ENCODE data around the gene RCBTB2.

Gene RCBTB2

DNA sequence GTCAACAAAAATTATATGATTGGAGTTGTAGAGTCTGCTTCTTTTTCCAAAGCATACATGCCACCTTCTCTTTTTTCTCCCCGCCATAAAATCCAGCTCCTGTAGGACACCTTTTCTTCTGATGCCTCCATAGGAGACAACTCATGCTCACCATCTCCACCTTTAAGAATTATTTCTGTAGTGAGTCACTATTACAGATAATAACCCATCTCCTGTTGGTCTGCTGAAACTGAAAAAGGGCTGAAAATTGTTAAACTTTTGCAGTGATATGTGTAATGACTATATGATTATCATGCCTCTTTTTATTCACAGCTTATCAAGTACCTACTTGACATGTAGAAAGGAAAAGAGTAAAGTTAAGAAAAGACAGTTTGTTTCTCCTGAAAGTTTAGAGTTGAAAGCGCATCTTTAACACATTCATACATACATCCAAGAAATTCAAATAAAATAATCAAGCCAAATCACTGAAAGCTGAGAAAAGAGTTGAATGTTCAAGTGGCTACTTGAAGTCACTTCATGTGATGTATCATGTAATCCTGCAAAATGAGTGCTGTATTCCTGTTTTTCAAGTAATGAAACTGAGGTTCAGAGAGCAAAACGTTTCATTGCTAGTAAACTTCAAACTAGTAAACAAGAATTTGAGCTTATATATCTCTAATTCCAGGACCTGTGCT, 84.5 kb downstream of the RCBTB2 start:
- DNase-seq (ENCODE audit: low spot score) = no peak

DNA sequence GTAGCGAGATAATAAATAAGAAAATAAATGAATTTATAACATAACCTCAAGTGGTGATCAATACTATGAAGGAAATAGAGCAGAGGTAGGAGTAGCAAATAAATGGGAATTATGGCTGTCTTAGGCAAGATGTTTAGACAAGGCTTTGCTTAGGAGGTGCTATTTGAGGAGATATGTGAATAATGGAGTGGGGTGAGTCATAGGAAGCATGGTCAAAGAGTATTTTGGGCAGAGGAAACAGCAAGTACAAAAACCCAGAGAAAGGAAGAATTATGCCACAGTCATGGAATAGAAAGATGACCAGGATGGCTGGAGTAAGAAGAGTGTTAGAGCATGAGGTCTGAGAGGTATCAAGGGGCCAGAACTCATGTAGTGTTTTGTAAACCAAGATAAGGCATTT, 86.4 kb downstream of the RCBTB2 start:
- DNase-seq (ENCODE audit: low spot score) = no peak

DNA sequence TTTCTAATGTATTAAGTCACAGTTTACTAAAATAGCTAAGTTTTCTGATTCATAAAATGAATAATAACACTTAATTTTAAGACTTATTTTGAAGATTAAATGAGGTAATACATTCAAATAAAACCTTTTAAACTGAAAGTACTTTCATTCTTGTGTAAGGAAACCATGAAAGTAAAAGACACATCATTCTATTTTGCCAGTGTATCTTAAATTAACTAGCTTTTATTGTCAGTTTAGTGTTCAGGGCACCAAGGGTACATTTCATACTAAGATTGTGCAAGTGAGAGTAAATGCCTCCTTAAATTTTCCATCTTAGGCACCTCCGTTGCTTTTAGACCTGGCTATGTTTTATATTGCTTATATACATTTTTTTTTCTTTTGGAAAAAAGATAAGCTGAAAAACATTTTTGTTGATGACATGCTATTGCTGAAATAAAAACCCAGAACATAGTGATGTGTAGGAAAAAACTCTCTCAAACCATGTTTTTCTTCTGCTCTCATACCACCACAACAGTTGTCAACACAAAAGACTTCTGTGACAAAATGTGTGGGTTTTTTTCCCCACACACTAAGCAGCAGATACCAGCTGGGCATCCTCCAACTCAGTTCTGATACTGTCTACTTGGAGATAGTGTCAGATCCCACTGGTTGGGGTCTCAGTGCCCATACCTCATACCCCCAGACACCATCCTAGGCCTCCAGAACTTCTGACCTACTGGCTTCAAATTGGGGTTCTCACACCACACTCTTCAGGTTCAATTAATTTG, 89.3 kb downstream of the RCBTB2 start:
- no peak for DNase-seq (ENCODE audit: low spot score)
